HCT116 (cell line): ENCODE data around the gene HRH3.

Experiments used
- CEBPB ChIP-seq: IDR thresholded peaks from 2 replicates; pipeline ENCODE4 v1.6.1; 2012; ENCODE audit warnings: low read depth
- EGR1 ChIP-seq: IDR thresholded peaks from 2 replicates; pipeline ENCODE4 v1.6.1; 2012; ENCODE audit warnings: low read depth
- EZH2 ChIP-seq: fragments of 200-600 bp; sonication (generic); IDR thresholded peaks from 2 replicates; pipeline ENCODE4 v1.6.1; 2017; ENCODE audit warnings: antibody characterized with exemption, mixed run types
- JUND ChIP-seq: IDR thresholded peaks from 2 replicates; pipeline ENCODE4 v1.6.1; 2012
- POLR2A ChIP-seq: IDR thresholded peaks from 2 replicates; pipeline ENCODE4 v1.7.0; 2011; ENCODE audit warnings: borderline replicate concordance; ENCODE audit not compliant: insufficient read depth, insufficient read length; ENCODE audit errors: extremely low read depth
- POLR2AphosphoS5 ChIP-seq: IDR thresholded peaks from 2 replicates; pipeline ENCODE4 v1.6.1; 2011; ENCODE audit warnings: mild to moderate bottlenecking, low read depth, low read length, moderate library complexity
- RAD21 ChIP-seq: IDR thresholded peaks from 2 replicates; pipeline ENCODE4 v1.6.1; 2012; ENCODE audit warnings: low read depth, mild to moderate bottlenecking
- SIN3A ChIP-seq: IDR thresholded peaks from 2 replicates; pipeline ENCODE4 v1.6.1; 2012; ENCODE audit warnings: low read depth
- SRF ChIP-seq: IDR thresholded peaks from 2 replicates; pipeline ENCODE4 v1.6.1; 2012; ENCODE audit warnings: low read depth
- YY1 ChIP-seq: IDR thresholded peaks from 2 replicates; pipeline ENCODE4 v1.6.1; 2011; ENCODE audit warnings: low read length, low read depth, moderate library complexity, mild to moderate bottlenecking; ENCODE audit not compliant: insufficient replicate concordance; ENCODE audit errors: extremely low read depth
- ZFX ChIP-seq: fragments of 450-650 bp; IDR thresholded peaks from 2 replicates; pipeline ENCODE4 v1.6.1; 2017
- ZNF274 ChIP-seq: fragments of 200-500 bp; sonication (Bioruptor generic); IDR thresholded peaks from 2 replicates; pipeline ENCODE4 v1.6.1; 2014; ENCODE audit warnings: mild to moderate bottlenecking, low read depth, low read length, inconsistent platforms
- TF ChIP-seq, protein P1 (sequence below): IDR thresholded peaks from 2 replicates; pipeline ENCODE4 v1.6.1; 2012
- TF ChIP-seq, protein P2 (sequence below), 3 experiments: fragments of 200-600 bp in 1 of 3; sonication (generic) in 1 of 3; IDR thresholded peaks in 2 of 3; conservative IDR thresholded peaks in 1 of 3; 2 replicates each; pipeline ENCODE4 v1.5.1; 2012 to 2017; ENCODE audit warnings: low read depth in 2 of 3, low read length in 2 of 3, antibody characterized with exemption in 1 of 3, borderline replicate concordance in 1 of 3, control low read depth in 1 of 3, mild to moderate bottlenecking in 1 of 3, mixed read lengths in 1 of 3, mixed run types in 1 of 3, moderate library complexity in 1 of 3; ENCODE audit not compliant: insufficient read depth in 1 of 3

DNA sequence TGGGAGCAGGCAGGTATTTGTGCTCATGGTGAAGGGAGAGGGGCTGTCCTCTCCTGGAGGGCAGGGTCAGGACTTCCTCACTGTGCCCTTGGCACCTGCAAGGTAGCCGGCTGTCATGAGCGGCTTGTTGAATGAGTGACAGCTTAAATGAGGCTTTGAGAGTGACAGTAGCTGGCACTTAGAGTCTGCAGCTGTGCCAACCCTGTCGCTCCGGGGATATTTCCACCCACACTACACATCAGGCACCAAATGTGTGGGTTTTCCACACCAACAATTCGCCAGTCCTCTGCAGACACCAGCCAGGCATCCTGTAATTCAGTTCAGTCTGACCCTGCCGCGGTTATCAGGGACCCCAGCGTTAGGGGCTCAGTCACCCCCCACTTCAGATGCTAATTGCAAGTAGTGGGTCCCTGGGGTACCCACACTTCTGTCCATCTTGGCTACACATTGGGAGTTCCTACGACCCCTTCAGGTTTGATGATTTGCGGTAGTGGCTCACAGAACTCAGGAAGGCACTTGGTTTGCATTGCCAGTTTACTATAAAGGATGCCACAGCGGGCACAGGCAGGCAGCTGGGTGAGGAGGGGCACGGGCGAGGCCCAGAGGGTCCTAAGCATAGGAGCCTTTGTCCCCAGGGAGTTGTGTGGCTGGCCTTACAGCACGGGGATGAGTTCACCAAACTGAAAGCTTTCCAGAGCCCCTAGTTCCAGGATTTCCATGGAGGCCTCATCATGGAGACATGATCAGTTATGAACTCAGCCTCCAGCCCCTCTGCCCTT lies 28.1 kb downstream of the HRH3 start:
- TF ChIP-seq RAD21 (no peak), SRF (no peak), JUND (no peak), POLR2AphosphoS5 (no peak), ZNF274 (no peak), YY1 (no peak), ZFX (no peak), POLR2A (no peak), EZH2 (no peak), CEBPB (no peak), SIN3A (no peak), EGR1 (no peak)
- TF ChIP-seq, protein P1, sequence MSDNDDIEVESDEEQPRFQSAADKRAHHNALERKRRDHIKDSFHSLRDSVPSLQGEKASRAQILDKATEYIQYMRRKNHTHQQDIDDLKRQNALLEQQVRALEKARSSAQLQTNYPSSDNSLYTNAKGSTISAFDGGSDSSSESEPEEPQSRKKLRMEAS = no peak
- TF ChIP-seq, protein P2, sequence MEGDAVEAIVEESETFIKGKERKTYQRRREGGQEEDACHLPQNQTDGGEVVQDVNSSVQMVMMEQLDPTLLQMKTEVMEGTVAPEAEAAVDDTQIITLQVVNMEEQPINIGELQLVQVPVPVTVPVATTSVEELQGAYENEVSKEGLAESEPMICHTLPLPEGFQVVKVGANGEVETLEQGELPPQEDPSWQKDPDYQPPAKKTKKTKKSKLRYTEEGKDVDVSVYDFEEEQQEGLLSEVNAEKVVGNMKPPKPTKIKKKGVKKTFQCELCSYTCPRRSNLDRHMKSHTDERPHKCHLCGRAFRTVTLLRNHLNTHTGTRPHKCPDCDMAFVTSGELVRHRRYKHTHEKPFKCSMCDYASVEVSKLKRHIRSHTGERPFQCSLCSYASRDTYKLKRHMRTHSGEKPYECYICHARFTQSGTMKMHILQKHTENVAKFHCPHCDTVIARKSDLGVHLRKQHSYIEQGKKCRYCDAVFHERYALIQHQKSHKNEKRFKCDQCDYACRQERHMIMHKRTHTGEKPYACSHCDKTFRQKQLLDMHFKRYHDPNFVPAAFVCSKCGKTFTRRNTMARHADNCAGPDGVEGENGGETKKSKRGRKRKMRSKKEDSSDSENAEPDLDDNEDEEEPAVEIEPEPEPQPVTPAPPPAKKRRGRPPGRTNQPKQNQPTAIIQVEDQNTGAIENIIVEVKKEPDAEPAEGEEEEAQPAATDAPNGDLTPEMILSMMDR (IDR thresholded peaks at IDR 0.05 in 2 of 3, conservative IDR thresholded peaks at IDR 0.05 in 1 of 3; ENCODE audit: borderline replicate concordance in 1 of 3, insufficient read depth in 1 of 3, low read depth in 2 of 3, low read length in 2 of 3) = no peak
